CD14-positive monocyte (primary cell): ENCODE measurements around the gene TMEM239. TPM values are rescaled to one million over a fixed set of nuclear protein-coding genes. Genes with fewer than 3 reads are reported as not detected.

ENCODE experiments used
- DNase-seq, 3 donors: peaks; one replicate each; pipeline ENCODE4 v3.0.0-alpha.2; 2011 to 2022
- H2AFZ ChIP-seq: 2 replicates; pipeline ENCODE4 v1.6.0; 2012; ENCODE audit warnings: mild to moderate bottlenecking, low read depth, low read length, inconsistent platforms; ENCODE audit not compliant: insufficient read depth, poor library complexity, severe bottlenecking
- H3K27ac ChIP-seq, 2 donors: 1 replicate in 1 of 2; 2 replicates in 1 of 2; pipeline ENCODE4 v1.5.1; 2012 to 2013; ENCODE audit warnings: low read length in 2 of 2, control low read depth in 1 of 2, inconsistent platforms in 1 of 2, low read depth in 1 of 2, mild to moderate bottlenecking in 1 of 2
- H3K27me3 ChIP-seq, 2 donors: one replicate each; pipeline versions ENCODE4 v1.6.0 to v1.6.1; 2011 to 2013; ENCODE audit warnings: low read length in 2 of 2; ENCODE audit not compliant: control insufficient read depth in 2 of 2, insufficient read depth in 2 of 2
- H3K36me3 ChIP-seq, 2 donors: replicated peaks in 1 of 2; 1 replicate in 1 of 2; 2 replicates in 1 of 2; pipeline versions ENCODE4 v1.5.1 to v1.6.1; 2012 to 2013; ENCODE audit warnings: low read length in 2 of 2, control low read depth in 1 of 2, inconsistent platforms in 1 of 2, mild to moderate bottlenecking in 1 of 2; ENCODE audit not compliant: insufficient read depth in 2 of 2, control insufficient read depth in 1 of 2
- H3K4me1 ChIP-seq, 2 donors: 1 replicate in 1 of 2; 2 replicates in 1 of 2; pipeline versions ENCODE4 v1.5.1 to v1.6.1; 2012 to 2013; ENCODE audit warnings: low read length in 2 of 2, control low read depth in 1 of 2, inconsistent platforms in 1 of 2, mild to moderate bottlenecking in 1 of 2, moderate library complexity in 1 of 2; ENCODE audit not compliant: insufficient read depth in 2 of 2, control insufficient read depth in 1 of 2
- H3K4me2 ChIP-seq: replicated peaks from 2 replicates; pipeline ENCODE3; 2012; ENCODE audit warnings: low read length, moderate library complexity, mild to moderate bottlenecking; ENCODE audit not compliant: poor library complexity, severe bottlenecking; ENCODE audit errors: extremely low read depth
- H3K4me3 ChIP-seq, 3 experiments: fragments of 200-600 bp in 1 of 3; sonication (generic) in 1 of 3; replicated peaks in 1 of 3; 1 replicate in 2 of 3; 2 replicates in 1 of 3; pipeline ENCODE4 v1.5.1; 2011 to 2013; ENCODE audit warnings: low read length in 3 of 3, mild to moderate bottlenecking in 3 of 3, control low read depth in 2 of 3, low read depth in 2 of 3, inconsistent platforms in 1 of 3, moderate library complexity in 1 of 3
- H3K79me2 ChIP-seq: 2 replicates; pipeline ENCODE4 v1.6.0; 2012; ENCODE audit warnings: mild to moderate bottlenecking, control low read depth, inconsistent platforms, low read length, moderate library complexity; ENCODE audit not compliant: insufficient read depth
- H3K9ac ChIP-seq: 2 replicates; pipeline ENCODE4 v1.6.0; 2017; ENCODE audit warnings: low read length, mild to moderate bottlenecking; ENCODE audit not compliant: insufficient read depth, poor library complexity, severe bottlenecking
- H3K9me3 ChIP-seq, 2 donors: replicated peaks in 1 of 2; 1 replicate in 1 of 2; 2 replicates in 1 of 2; pipeline versions ENCODE4 v1.5.1 to v1.6.1; 2012 to 2013; ENCODE audit warnings: low read length in 2 of 2, control low read depth in 1 of 2; ENCODE audit not compliant: control insufficient read depth in 1 of 2, insufficient read depth in 1 of 2
- H4K20me1 ChIP-seq: 2 replicates; pipeline ENCODE4 v1.6.0; 2012; ENCODE audit warnings: mild to moderate bottlenecking, low read length, control low read depth, moderate library complexity; ENCODE audit not compliant: insufficient read depth
- H3K27ac Mint-ChIP-seq, 7 donors: one replicate each; pipeline ENCODE4 v1.8.0; 2020; ENCODE audit warnings: mild to moderate bottlenecking in 7 of 7, mixed read lengths in 7 of 7, moderate library complexity in 6 of 7, inconsistent platforms in 2 of 7
- H3K27me3 Mint-ChIP-seq, 3 donors: one replicate each; pipeline ENCODE4 v1.8.0; 2021 to 2022; ENCODE audit warnings: low read depth in 3 of 3, mild to moderate bottlenecking in 3 of 3, mixed read lengths in 3 of 3, moderate library complexity in 3 of 3, inconsistent platforms in 1 of 3
- H3K36me3 Mint-ChIP-seq, 2 donors: one replicate each; pipeline ENCODE4 v1.8.0; 2020; ENCODE audit warnings: mixed read lengths in 2 of 2, inconsistent platforms in 1 of 2, mild to moderate bottlenecking in 1 of 2
- H3K4me1 Mint-ChIP-seq: one replicate; pipeline ENCODE4 v1.8.0; 2020; ENCODE audit warnings: mild to moderate bottlenecking, mixed read lengths
- H3K4me3 Mint-ChIP-seq, 2 donors: one replicate each; pipeline ENCODE4 v1.8.0; 2020; ENCODE audit warnings: mild to moderate bottlenecking in 2 of 2, mixed read lengths in 2 of 2, moderate library complexity in 1 of 2
- H3K9me3 Mint-ChIP-seq, 7 donors: one replicate each; pipeline ENCODE4 v1.8.0; 2020 to 2022; ENCODE audit warnings: mixed read lengths in 7 of 7, mild to moderate bottlenecking in 6 of 7, moderate library complexity in 6 of 7, inconsistent platforms in 2 of 7
- CTCF ChIP-seq: fragments of 200-600 bp; IDR thresholded peaks from one replicate; pipeline ENCODE4 v1.8.0; 2022; ENCODE audit warnings: antibody characterized with exemption, mild to moderate bottlenecking
- WGBS: methylation state at CpG from one replicate; pipeline ENCODE4 v1.1.5; 2013; ENCODE audit warnings: missing lambda C conversion rate; ENCODE audit not compliant: insufficient coverage; 5-methylcytosine and 5-hydroxymethylcytosine counted together
- intact Hi-C, 2 donors: fragments of 100-400 bp; cut with micrococcal nuclease; formaldehyde crosslinking; loops; one replicate each; pipeline versions ENCODE4 v1.15.0 to v1.15.1; 2023
- polyA plus RNA-seq, 3 donors: library from polyadenylated mRNA; depleted of rRNA in 1 of 3; unstranded in 2 of 3; stranded (reverse) in 1 of 3; fragments of 300-500 nt in 2 of 3; fragments of >200 nt in 1 of 3; fragmentation: Illumina TruSeq in 2 of 3; gene quantifications; 1 replicate in 2 of 3; 2 replicates in 1 of 3; pipeline ENCODE4 v1.2.3, GENCODE V29; 2012 to 2021

The TMEM239 gene
- polyA plus RNA-seq, 3 donors = not detected

GRCh38 chr20:2866236-2866635, 50.1 kb downstream of the TMEM239 start:
- no peak for DNase-seq
- Histone ChIP-seq H3K4me3 (no peak overlapping the region), H3K79me2 (no peaks in the 10 kb centered on the region), H3K36me3 (peaks cover 49 to 59% of the 10 kb centered on the region in 2 donors), H2AFZ (no peak overlapping the region), H4K20me1 (no peaks in the 10 kb centered on the region), H3K9me3 (no peaks in the 10 kb centered on the region), H3K27ac (no peak overlapping the region), H3K4me2 (no peak overlapping the region), H3K4me1 (peaks cover 22 to 25% of the 10 kb centered on the region in 2 donors), H3K27me3 (no peaks in the 10 kb centered on the region), H3K9ac (no peak overlapping the region)
- H3K4me1 Mint-ChIP-seq = peaks cover 28% of the 10 kb centered on the region
- intact Hi-C loops = no loop called here
- whole genome bisulfite sequencing = 88% methylated on average over 6 of the region's 11 CpGs
- H3K4me3 Mint-ChIP-seq = peak overlapping the region in 1 of 2 donors; percentile 16
- H3K36me3 Mint-ChIP-seq = peaks cover 52 to 63% of the 10 kb centered on the region in 2 donors
- peaks cover 0 to 3% (median 2%) of the 10 kb centered on the region in 3 donors for H3K27me3 Mint-ChIP-seq
- no peak for TF ChIP-seq CTCF
- peak overlapping the region in 1 of 7 donors; percentile 55 for H3K27ac Mint-ChIP-seq
- no peaks in the 10 kb centered on the region for H3K9me3 Mint-ChIP-seq

GRCh38 chr20:2867081-2867864, 51.1 kb downstream of the TMEM239 start:
- intact Hi-C loops = no loop called here
- peaks cover 31 to 34% of the 10 kb centered on the region in 2 donors for H3K4me1 ChIP-seq
- H3K4me3 Mint-ChIP-seq = peak overlapping the region in 1 of 2 donors; percentile 59
- DNase-seq = no peak
- no peak overlapping the region for H2AFZ ChIP-seq
- peaks cover 0 to 8% of the 10 kb centered on the region in 2 donors for H3K27me3 ChIP-seq
- no peaks in the 10 kb centered on the region for H4K20me1 ChIP-seq
- no peak for TF ChIP-seq CTCF
- H3K4me3 ChIP-seq = no peak overlapping the region
- peak overlapping the region; percentile 25 for H3K9ac ChIP-seq
- no peaks in the 10 kb centered on the region for H3K9me3 ChIP-seq
- no peak overlapping the region for H3K4me2 ChIP-seq
- H3K4me1 Mint-ChIP-seq = peaks cover 37% of the 10 kb centered on the region
- peaks cover 43 to 53% of the 10 kb centered on the region in 2 donors for H3K36me3 Mint-ChIP-seq
- peaks cover 0 to 3% (median 0%) of the 10 kb centered on the region in 7 donors for H3K9me3 Mint-ChIP-seq
- H3K79me2 ChIP-seq = no peaks in the 10 kb centered on the region
- peaks cover 39 to 49% of the 10 kb centered on the region in 2 donors for H3K36me3 ChIP-seq
- H3K27me3 Mint-ChIP-seq = peaks cover 8 to 9% (median 9%) of the 10 kb centered on the region in 3 donors
- H3K27ac Mint-ChIP-seq = peak overlapping the region in 2 of 7 donors; percentile 38 to 46
- 28% methylated on average over 10 of the region's 12 CpGs for WGBS
- no peak overlapping the region for H3K27ac ChIP-seq

Other genes starting within 250 kb of the TMEM239 start
- 100 to 1,000 TPM in 1 of 3 donors, 10 to 100 TPM in 2; 27.3 to 102 (median 33.1) TPM for gene NOP56, start 163.7 kb upstream of the TMEM239 start, polyA plus RNA-seq
- gene IDH3B, start 152.1 kb upstream of the TMEM239 start, polyA plus RNA-seq = 100 to 1,000 TPM; 102 to 224 (median 103) TPM
- under 1 TPM in 1 of 3 donors, not detected in 2; 0.12 TPM for gene EBF4, start 123.6 kb upstream of the TMEM239 start, polyA plus RNA-seq
- gene CPXM1, start 15.7 kb upstream of the TMEM239 start, polyA plus RNA-seq = under 1 TPM in 1 of 3 donors, not detected in 2; 0.05 TPM
- not detected for gene C20orf141, start 1.4 kb upstream of the TMEM239 start, polyA plus RNA-seq
- 10 to 100 TPM in 2 of 3 donors, 1 to 10 TPM in 1; 9.1 to 85.2 (median 10.2) TPM for gene PCED1A, start 24.3 kb downstream of the TMEM239 start, polyA plus RNA-seq
- 10 to 100 TPM; 33.3 to 87.0 (median 34.5) TPM for gene VPS16, start 24.4 kb downstream of the TMEM239 start, polyA plus RNA-seq
- 10 to 100 TPM; 13.0 to 41.9 (median 13.1) TPM for gene PTPRA, start 57.1 kb downstream of the TMEM239 start, polyA plus RNA-seq
- gene GNRH2, start 227.3 kb downstream of the TMEM239 start, polyA plus RNA-seq = not detected
- gene MRPS26, start 229.7 kb downstream of the TMEM239 start, polyA plus RNA-seq = 10 to 100 TPM; 19.4 to 36.6 (median 29.8) TPM